HepG2 (cell line): Measurements from ENCODE around the gene DNTTIP2. TPM values are rescaled to one million over a fixed set of nuclear protein-coding genes. Genes with fewer than 3 reads are reported as not detected.

ENCODE experiments used
- ESRRA ChIP-seq: sonication (generic); formaldehyde crosslinking; IDR thresholded peaks from 2 replicates; pipeline ENCODE4 v1.5.1; 2020; ENCODE audit warnings: mild to moderate bottlenecking, low read depth, missing genetic modification reagents
- GFI1 ChIP-seq: sonication (generic); formaldehyde crosslinking; IDR thresholded peaks from 2 replicates; pipeline ENCODE4 v1.5.0; 2020; ENCODE audit warnings: missing genetic modification reagents, mild to moderate bottlenecking, borderline replicate concordance
- KAT7 ChIP-seq: IDR thresholded peaks from 2 replicates; pipeline ENCODE4 v1.6.1; 2018; ENCODE audit warnings: borderline replicate concordance, missing compliant biosample characterization
- KDM2A ChIP-seq: sonication (generic); formaldehyde crosslinking; IDR thresholded peaks from 2 replicates; pipeline ENCODE4 v1.4.0; 2020; ENCODE audit warnings: low read depth, missing genetic modification reagents, borderline replicate concordance
- KLF13 ChIP-seq: sonication (generic); formaldehyde crosslinking; IDR thresholded peaks from 2 replicates; pipeline ENCODE4 v1.4.0; 2020; ENCODE audit warnings: mild to moderate bottlenecking, missing genetic modification reagents
- NR2F6 ChIP-seq, 2 experiments: IDR thresholded peaks; 2 replicates each; pipeline ENCODE4 v1.6.1; 2016; ENCODE audit warnings: antibody characterized with exemption in 1 of 2, mild to moderate bottlenecking in 1 of 2
- RFX5 ChIP-seq: IDR thresholded peaks from 2 replicates; pipeline ENCODE4 v1.6.1; 2011; ENCODE audit warnings: low read depth, low read length, improper control_type of control experiment
- SOX6 ChIP-seq, 2 experiments: fragments of 450-650 bp in 1 of 2; sonication (generic) in 1 of 2; formaldehyde crosslinking in 1 of 2; IDR thresholded peaks; 2 replicates each; pipeline versions ENCODE4 v1.4.0 to v1.6.1; 2017 to 2020; ENCODE audit warnings: antibody characterized with exemption in 1 of 2, mild to moderate bottlenecking in 1 of 2, missing genetic modification reagents in 1 of 2
- TARDBP ChIP-seq: sonication (generic); formaldehyde crosslinking; IDR thresholded peaks from 2 replicates; pipeline ENCODE4 v1.8.0; 2022; ENCODE audit warnings: mild to moderate bottlenecking, missing genetic modification reagents
- WIZ ChIP-seq: sonication (generic); formaldehyde crosslinking; IDR thresholded peaks from 2 replicates; pipeline ENCODE4 v1.5.1; 2020; ENCODE audit warnings: mild to moderate bottlenecking, missing genetic modification reagents
- ZEB1 ChIP-seq: IDR thresholded peaks from 2 replicates; pipeline ENCODE4 v1.6.1; 2012; ENCODE audit warnings: mild to moderate bottlenecking, low read depth, inconsistent platforms; ENCODE audit not compliant: insufficient replicate concordance
- ZFX ChIP-seq: sonication (generic); formaldehyde crosslinking; IDR thresholded peaks from 2 replicates; pipeline ENCODE4 v1.4.0; 2020; ENCODE audit warnings: mild to moderate bottlenecking, low read depth, missing genetic modification reagents, moderate library complexity
- ZNF160 ChIP-seq: sonication (generic); formaldehyde crosslinking; IDR thresholded peaks from 2 replicates; pipeline ENCODE4 v1.8.0; 2022; ENCODE audit warnings: mild to moderate bottlenecking, inconsistent platforms, missing genetic modification reagents
- ZNF24 ChIP-seq: fragments of 450-650 bp; IDR thresholded peaks from 2 replicates; pipeline ENCODE4 v1.6.1; 2017; ENCODE audit warnings: antibody characterized with exemption, mild to moderate bottlenecking
- ZNF382 ChIP-seq: sonication (generic); formaldehyde crosslinking; IDR thresholded peaks from 2 replicates; pipeline ENCODE4 v1.5.0; 2020; ENCODE audit warnings: missing genetic modification reagents, mild to moderate bottlenecking, borderline replicate concordance
- ZNF7 ChIP-seq: IDR thresholded peaks from 2 replicates; pipeline ENCODE4 v1.6.1; 2016; ENCODE audit warnings: missing biosample characterization, missing genetic modification reagents
- ZSCAN22 ChIP-seq: sonication (generic); formaldehyde crosslinking; IDR thresholded peaks from 2 replicates; pipeline ENCODE4 v1.4.0; 2020; ENCODE audit warnings: mild to moderate bottlenecking, missing genetic modification reagents
- polyA plus RNA-seq, 8 experiments: library from polyadenylated mRNA; depleted of rRNA in 3 of 8; stranded (reverse) in 7 of 8; unstranded in 1 of 8; fragments of >200 nt; fragmentation: Illumina TruSeq in 4 of 8; extraction: Trizol in 4 of 8; gene quantifications; 2 replicates each; pipeline versions ENCODE4 v1.2.1 to v1.2.3, GENCODE V29; 2011 to 2016; ENCODE audit warnings: low read depth in 4 of 8, missing spikeins in 1 of 8, mixed read lengths in 1 of 8; ENCODE audit not compliant: insufficient read depth in 1 of 8
- total RNA-seq, 5 experiments: library from RNA; depleted of rRNA; stranded (reverse); fragments of >200 nt; fragmentation: Illumina TruSeq; extraction: Trizol; gene quantifications; 2 replicates each; pipeline ENCODE4 v1.2.3, GENCODE V29; 2016; ENCODE audit warnings: low read depth in 1 of 5
- TF ChIP-seq, protein P1 (sequence below): sonication (generic); formaldehyde crosslinking; conservative IDR thresholded peaks from 2 replicates; pipeline ENCODE4 v1.5.0; 2020; ENCODE audit warnings: missing genetic modification reagents
- TF ChIP-seq, protein P2 (sequence below): sonication (generic); formaldehyde crosslinking; IDR thresholded peaks from 2 replicates; pipeline ENCODE4 v1.9.0; 2021; ENCODE audit warnings: missing genetic modification reagents, mild to moderate bottlenecking, borderline replicate concordance

DNTTIP2 gene
- total and polyA plus RNA-seq, 2 of the 13 experiments (the other 11 are each of a cell fraction or from before 2014, with no cell fraction given) = 11.4 to 63.3 TPM

DNA sequence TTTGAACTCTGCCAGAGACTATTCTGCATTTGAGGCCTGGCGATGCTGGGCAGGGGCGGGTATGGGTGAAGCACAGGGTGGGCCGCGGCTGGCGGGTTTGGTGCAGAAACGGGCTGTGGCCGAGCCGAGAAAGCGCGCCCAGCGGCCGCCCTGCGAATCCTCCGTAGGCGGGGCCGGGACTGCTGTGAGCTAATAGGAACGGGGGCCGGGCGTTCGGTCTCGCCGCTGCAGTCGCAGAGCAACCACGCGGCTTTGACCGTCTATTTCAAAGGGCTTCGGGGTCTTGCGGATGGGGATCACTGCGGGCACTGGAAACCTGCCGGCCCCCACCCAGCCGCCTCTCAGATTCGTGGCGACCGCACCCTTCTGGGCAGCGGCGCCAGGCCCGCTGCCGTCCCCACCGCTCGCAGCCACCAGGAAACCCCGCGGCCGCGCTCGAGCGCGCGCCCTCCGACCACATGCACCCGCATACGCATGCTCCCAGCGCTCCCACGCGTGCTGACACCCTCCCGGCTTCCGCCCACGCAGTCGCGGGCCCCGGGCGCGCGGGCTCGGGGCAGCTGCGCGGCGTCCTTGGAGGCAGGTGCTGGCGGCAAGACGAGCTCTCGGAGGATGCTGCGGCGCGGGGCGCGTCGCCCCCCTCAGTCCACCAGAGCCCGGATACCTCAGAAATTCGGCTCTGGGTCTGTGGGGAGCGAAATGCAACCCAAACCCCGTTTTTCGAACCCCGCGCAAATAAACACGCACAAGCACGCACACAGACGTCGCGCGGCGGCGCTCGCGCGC, 32.6 kb downstream of the DNTTIP2 start (continued):
- TF ChIP-seq ZNF24 (no peak), ESRRA (CRISPR knock-in tag) (no peak), RFX5 (no peak), ZNF7 (CRISPR knock-in tag) (no peak), SOX6 (IDR thresholded peaks at IDR 0.05) (no peak), SOX6 (CRISPR knock-in tag; IDR thresholded peaks at IDR 0.05) (no peak), TARDBP (CRISPR knock-in tag) (0 out of 2 replicates have a peak, but pooled peaks have one; percentile 50), ZNF160 (CRISPR knock-in tag) (0 out of 2 replicates have a peak, but pooled peaks have one; percentile 48), ZSCAN22 (CRISPR knock-in tag) (no peak), ZNF382 (CRISPR knock-in tag) (no peak), KLF13 (CRISPR knock-in tag) (no peak), ZEB1 (peak; percentile 41), KAT7 (CRISPR knock-in tag) (no peak; the same call in 1 of the 2 replicates), WIZ (CRISPR knock-in tag) (no peak; the same call in 1 of the 2 replicates), ZFX (peak; percentile 78), KDM2A (CRISPR knock-in tag) (peak; percentile 87), NR2F6 (IDR thresholded peaks at IDR 0.05) (no peak), NR2F6 (CRISPR knock-in tag; IDR thresholded peaks at IDR 0.05) (no peak), GFI1 (CRISPR knock-in tag) (no peak)
- TF ChIP-seq, protein P1, sequence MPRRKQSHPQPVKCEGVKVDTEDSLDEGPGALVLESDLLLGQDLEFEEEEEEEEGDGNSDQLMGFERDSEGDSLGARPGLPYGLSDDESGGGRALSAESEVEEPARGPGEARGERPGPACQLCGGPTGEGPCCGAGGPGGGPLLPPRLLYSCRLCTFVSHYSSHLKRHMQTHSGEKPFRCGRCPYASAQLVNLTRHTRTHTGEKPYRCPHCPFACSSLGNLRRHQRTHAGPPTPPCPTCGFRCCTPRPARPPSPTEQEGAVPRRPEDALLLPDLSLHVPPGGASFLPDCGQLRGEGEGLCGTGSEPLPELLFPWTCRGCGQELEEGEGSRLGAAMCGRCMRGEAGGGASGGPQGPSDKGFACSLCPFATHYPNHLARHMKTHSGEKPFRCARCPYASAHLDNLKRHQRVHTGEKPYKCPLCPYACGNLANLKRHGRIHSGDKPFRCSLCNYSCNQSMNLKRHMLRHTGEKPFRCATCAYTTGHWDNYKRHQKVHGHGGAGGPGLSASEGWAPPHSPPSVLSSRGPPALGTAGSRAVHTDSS = no peak
- TF ChIP-seq, protein P2, sequence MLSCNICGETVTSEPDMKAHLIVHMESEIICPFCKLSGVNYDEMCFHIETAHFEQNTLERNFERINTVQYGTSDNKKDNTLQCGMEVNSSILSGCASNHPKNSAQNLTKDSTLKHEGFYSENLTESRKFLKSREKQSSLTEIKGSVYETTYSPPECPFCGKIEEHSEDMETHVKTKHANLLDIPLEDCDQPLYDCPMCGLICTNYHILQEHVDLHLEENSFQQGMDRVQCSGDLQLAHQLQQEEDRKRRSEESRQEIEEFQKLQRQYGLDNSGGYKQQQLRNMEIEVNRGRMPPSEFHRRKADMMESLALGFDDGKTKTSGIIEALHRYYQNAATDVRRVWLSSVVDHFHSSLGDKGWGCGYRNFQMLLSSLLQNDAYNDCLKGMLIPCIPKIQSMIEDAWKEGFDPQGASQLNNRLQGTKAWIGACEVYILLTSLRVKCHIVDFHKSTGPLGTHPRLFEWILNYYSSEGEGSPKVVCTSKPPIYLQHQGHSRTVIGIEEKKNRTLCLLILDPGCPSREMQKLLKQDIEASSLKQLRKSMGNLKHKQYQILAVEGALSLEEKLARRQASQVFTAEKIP (CRISPR knock-in tag) = no peak
